ENCODE results near the gene SPDYE3. TPM values are rescaled to one million over a fixed set of nuclear protein-coding genes. Genes with fewer than 3 reads are reported as not detected.
"Not testable (repeated sequence)": the region's sequence is repeated elsewhere in the genome, so short reads cannot be mapped to it uniquely, and the experiment has no call there.

Gene SPDYE3
- total RNA-seq, 8 experiments from 2014 or later = 1.9 to 7.9 (median 4.1) TPM

- no CpG with 5 or more reads among the region's 5 CpGs for WGBS, 10 experiments
- H3K4me3 ChIP-seq; in situ Hi-C loops (cut with MboI; ENCODE audit: low pct_unique_long_range_greater_than_20kb in 2 of 9, low sequenced_read_pairs in 9 of 9, unreplicated experiment in 9 of 9); H3K27ac ChIP-seq: not testable (repeated sequence)
- ATAC-seq (replicated peaks in 6 of 8) = peak; percentile 11 to 70 (median 56)
- peaks cover 12 to 14% of the 10 kb centered on the region in 2 donors for H3K4me1 ChIP-seq (replicated peaks in 1 of 2)
Observed at GRCh38 chr7:100345288-100345672, 37.8 kb downstream of the SPDYE3 start.

GRCh38 chr7:100346921-100347320 lies 39.4 kb downstream of the SPDYE3 start:
- H3K4me1 ChIP-seq (replicated peaks in 1 of 2) = peaks cover 12 to 14% of the 10 kb centered on the region in 2 donors
- no peak overlapping the region for H3K4me3 ChIP-seq
- in situ Hi-C loops (cut with MboI; ENCODE audit: low pct_unique_long_range_greater_than_20kb in 2 of 9, low sequenced_read_pairs in 9 of 9, unreplicated experiment in 9 of 9) = no loop called here
- no peak for ATAC-seq (replicated peaks in 6 of 8)
- H3K27ac ChIP-seq = no peak overlapping the region

GRCh38 chr7:100348805-100349204 lies 41.3 kb downstream of the SPDYE3 start:
- Histone ChIP-seq H3K27ac (no peak overlapping the region), H3K4me3 (no peak overlapping the region), H3K4me1 (replicated peaks in 1 of 2) (peaks cover 10 to 11% of the 10 kb centered on the region in 2 donors)
- in situ Hi-C loops (cut with MboI; ENCODE audit: low pct_unique_long_range_greater_than_20kb in 2 of 9, low sequenced_read_pairs in 9 of 9, unreplicated experiment in 9 of 9) = no loop called here
- ATAC-seq (replicated peaks in 6 of 8) = no peak

GRCh38 chr7:100349757-100350156 lies 42.3 kb downstream of the SPDYE3 start:
- Histone ChIP-seq H3K4me3 (no peak overlapping the region), H3K4me1 (replicated peaks in 1 of 2) (peaks cover 2 to 3% of the 10 kb centered on the region in 2 donors), H3K27ac (no peak overlapping the region)
- whole genome bisulfite sequencing, 10 experiments = 71 to 100% (median 95%) methylated on average over 1 to 4 of the region's 6 CpGs; no CpG with 5 or more reads in 5 of the 10 experiments
- no peak for ATAC-seq (replicated peaks in 6 of 8)
- in situ Hi-C loops (cut with MboI; ENCODE audit: low pct_unique_long_range_greater_than_20kb in 2 of 9, low sequenced_read_pairs in 9 of 9, unreplicated experiment in 9 of 9) = no loop called here

GRCh38 chr7:100351657-100352058 lies 44.2 kb downstream of the SPDYE3 start:
- H3K4me3 ChIP-seq = no peak overlapping the region
- 60% methylated on average over 3 of the region's 6 CpGs; no CpG with 5 or more reads in 9 of the 10 experiments for WGBS, 10 experiments
- no peaks in the 10 kb centered on the region for H3K4me1 ChIP-seq (replicated peaks in 1 of 2)
- in situ Hi-C loops (cut with MboI; ENCODE audit: low pct_unique_long_range_greater_than_20kb in 2 of 9, low sequenced_read_pairs in 9 of 9, unreplicated experiment in 9 of 9) = no loop called here
- peak in 2 of 8 experiments; percentile 5 to 8 for ATAC-seq (replicated peaks in 6 of 8)
- no peak overlapping the region for H3K27ac ChIP-seq

GRCh38 chr7:100352230-100352781 lies 44.8 kb downstream of the SPDYE3 start:
- H3K4me1 ChIP-seq (replicated peaks in 1 of 2); in situ Hi-C loops (cut with MboI; ENCODE audit: low pct_unique_long_range_greater_than_20kb in 2 of 9, low sequenced_read_pairs in 9 of 9, unreplicated experiment in 9 of 9); H3K27ac ChIP-seq; H3K4me3 ChIP-seq: not testable (repeated sequence)
- WGBS, 10 experiments = no CpG with 5 or more reads among the region's 18 CpGs
- peak in 1 of 8 experiments; percentile 16 for ATAC-seq (replicated peaks in 6 of 8)

- Histone ChIP-seq H3K4me3 (no peak overlapping the region), H3K27ac (no peak overlapping the region), H3K4me1 (replicated peaks in 1 of 2) (no peaks in the 10 kb centered on the region)
- in situ Hi-C loops (cut with MboI; ENCODE audit: low pct_unique_long_range_greater_than_20kb in 2 of 9, low sequenced_read_pairs in 9 of 9, unreplicated experiment in 9 of 9) = no loop called here
- WGBS, 10 experiments = 60 to 100% (median 100%) methylated on average over 1 of the region's 16 CpGs; no CpG with 5 or more reads in 7 of the 10 experiments
- peak in 4 of 8 experiments; percentile 7 to 15 (median 12) for ATAC-seq (replicated peaks in 6 of 8)
Observed at GRCh38 chr7:100352984-100353684, 45.6 kb downstream of the SPDYE3 start.

- ATAC-seq (replicated peaks in 6 of 8) = no peak
- no peak overlapping the region for H3K4me3 ChIP-seq
- H3K4me1 ChIP-seq (replicated peaks in 1 of 2) = no peaks in the 10 kb centered on the region
- H3K27ac ChIP-seq = no peak overlapping the region
- in situ Hi-C loops (cut with MboI; ENCODE audit: low pct_unique_long_range_greater_than_20kb in 2 of 9, low sequenced_read_pairs in 9 of 9, unreplicated experiment in 9 of 9) = no loop called here
- 0 to 100% (median 82%) methylated on average over 1 to 2 of the region's 6 CpGs; no CpG with 5 or more reads in 6 of the 10 experiments for WGBS, 10 experiments
Observed at GRCh38 chr7:100353685-100354330, 46.3 kb downstream of the SPDYE3 start.

GRCh38 chr7:100356416-100357068 lies 49.0 kb downstream of the SPDYE3 start:
- Histone ChIP-seq H3K27ac (no peak overlapping the region), H3K4me3 (no peak overlapping the region), H3K4me1 (replicated peaks in 1 of 2) (no peaks in the 10 kb centered on the region)
- 93 to 100% (median 100%) methylated on average over 1 to 4 of the region's 8 CpGs; no CpG with 5 or more reads in 6 of the 10 experiments for WGBS, 10 experiments
- in situ Hi-C loops (cut with MboI; ENCODE audit: low pct_unique_long_range_greater_than_20kb in 2 of 9, low sequenced_read_pairs in 9 of 9, unreplicated experiment in 9 of 9) = no loop called here
- ATAC-seq (replicated peaks in 6 of 8) = no peak

GRCh38 chr7:100357131-100357561 lies 49.6 kb downstream of the SPDYE3 start:
- Histone ChIP-seq H3K4me3 (no peak overlapping the region), H3K27ac (no peak overlapping the region), H3K4me1 (replicated peaks in 1 of 2) (no peaks in the 10 kb centered on the region)
- ATAC-seq (replicated peaks in 6 of 8) = no peak
- in situ Hi-C loops (cut with MboI; ENCODE audit: low pct_unique_long_range_greater_than_20kb in 2 of 9, low sequenced_read_pairs in 9 of 9, unreplicated experiment in 9 of 9) = no loop called here
- WGBS, 10 experiments = 83 to 100% (median 90%) methylated on average over 1 to 2 of the region's 6 CpGs; no CpG with 5 or more reads in 7 of the 10 experiments

- in situ Hi-C loops (cut with MboI; ENCODE audit: low pct_unique_long_range_greater_than_20kb in 2 of 9, low sequenced_read_pairs in 9 of 9, unreplicated experiment in 9 of 9) = no loop called here
Observed at GRCh38 chr7:100358027-100358856, 50.7 kb downstream of the SPDYE3 start, which contains the start of gene PILRB. PILRB (plus strand) TSS chr7:100358117; CDS start chr7:100358303, 186 bp downstream.

GRCh38 chr7:100358857-100359212 lies 51.3 kb downstream of the SPDYE3 start:
- Histone ChIP-seq H3K27ac (no peak overlapping the region), H3K4me3 (no peak overlapping the region), H3K4me1 (replicated peaks in 1 of 2) (no peaks in the 10 kb centered on the region)
- no peak for ATAC-seq (replicated peaks in 6 of 8)
- 88 to 100% (median 100%) methylated on average over 1 to 4 of the region's 8 CpGs; no CpG with 5 or more reads in 7 of the 10 experiments for WGBS, 10 experiments
- in situ Hi-C loops (cut with MboI; ENCODE audit: low pct_unique_long_range_greater_than_20kb in 2 of 9, low sequenced_read_pairs in 9 of 9, unreplicated experiment in 9 of 9) = no loop called here

More at GRCh38 chr7:100358027-100358856, 50.7 kb downstream of the SPDYE3 start, which contains the start of gene PILRB:
- 60 to 93% (median 71%) methylated on average over 1 to 2 of the region's 11 CpGs; no CpG with 5 or more reads in 5 of the 10 experiments for WGBS, 10 experiments
- H3K27ac ChIP-seq = no peak within 1 kb of the TSS
- ATAC-seq (replicated peaks in 6 of 8) = peak in 3 of 8 experiments; percentile 7 to 29 (median 14)
- H3K4me1 ChIP-seq (replicated peaks in 1 of 2) = no peaks in the 10 kb centered on the region
- H3K4me3 ChIP-seq = no peak within 1 kb of the TSS
